Ureter (tissue), 1 donor: ENCODE data around the gene ZSCAN29. TPM values are rescaled to one million over a fixed set of nuclear protein-coding genes. Genes with fewer than 3 reads are reported as not detected.

ENCODE experiments used
- DNase-seq: peaks from one replicate; pipeline ENCODE4 v3.0.0-alpha.2; 2020; ENCODE audit warnings: low spot score
- total RNA-seq: library from RNA; stranded (reverse); gene quantifications from one replicate; pipeline ENCODE4 v1.2.4, GENCODE V29; 2023
- donor health status: DM: yes; HTN: yes; CAD: no.

ZSCAN29 gene
- total RNA-seq, 1 donor from 2014 or later: 27.3 TPM

- no peak for DNase-seq
These were observed 18.0 kb downstream of the ZSCAN29 start for GRCh38 chr15:43352693-43353382.

- DNase-seq: no peak
These were observed 23.7 kb downstream of the ZSCAN29 start for GRCh38 chr15:43347114-43347513.

- DNase-seq: no peak
These were observed 24.5 kb downstream of the ZSCAN29 start for GRCh38 chr15:43346305-43346704.

GRCh38 chr15:43330780-43331087 is 40.1 kb downstream of the ZSCAN29 start:
- no peak for DNase-seq

- DNase-seq: peak; percentile 94
These were observed 40.7 kb downstream of the ZSCAN29 start, which contains the start of gene LCMT2 for GRCh38 chr15:43329960-43330779. Gene LCMT2 (minus strand): TSS chr15:43330573. CDS start chr15:43330489, 84 bp downstream.

GRCh38 chr15:43329217-43329959 is 41.5 kb downstream of the ZSCAN29 start:
- no peak for DNase-seq

- DNase-seq: no peak
These were observed 45.7 kb downstream of the ZSCAN29 start for GRCh38 chr15:43325039-43325684.

- DNase-seq: no peak
These were observed 51.7 kb downstream of the ZSCAN29 start for GRCh38 chr15:43318990-43319771.

GRCh38 chr15:43317566-43318184 is 53.2 kb downstream of the ZSCAN29 start:
- DNase-seq: no peak

- no peak for DNase-seq
These were observed 53.9 kb downstream of the ZSCAN29 start for GRCh38 chr15:43316971-43317346.

GRCh38 chr15:43316016-43316970 is 54.5 kb downstream of the ZSCAN29 start:
- DNase-seq: no peak

GRCh38 chr15:43314171-43314570 is 56.7 kb downstream of the ZSCAN29 start:
- DNase-seq: no peak

- no peak for DNase-seq
These were observed 58.5 kb downstream of the ZSCAN29 start for GRCh38 chr15:43312378-43312777.

Other genes with a start within 250 kb of the ZSCAN29 start
- gene TMEM62, start 237.5 kb downstream of the ZSCAN29 start, total RNA-seq: 35.8 TPM
- gene CCNDBP1, start 185.6 kb downstream of the ZSCAN29 start, total RNA-seq: 55.2 TPM
- gene EPB42, start 150.0 kb downstream of the ZSCAN29 start, total RNA-seq: not detected
- 0.91 TPM for gene TGM5, start 104.1 kb downstream of the ZSCAN29 start, total RNA-seq
- not detected for gene TGM7, start 68.8 kb downstream of the ZSCAN29 start, total RNA-seq
- gene LCMT2, start 40.5 kb downstream of the ZSCAN29 start, total RNA-seq: 12.8 TPM
- 19.8 TPM for gene TUBGCP4, start 58 bp upstream of the ZSCAN29 start, total RNA-seq
- 73.0 TPM for gene TP53BP1, start 122.1 kb upstream of the ZSCAN29 start, total RNA-seq
- 16.4 TPM for gene MAP1A, start 146.6 kb upstream of the ZSCAN29 start, total RNA-seq
- 120 TPM for gene PPIP5K1, start 219.2 kb upstream of the ZSCAN29 start, total RNA-seq
- gene CKMT1B, start 223.0 kb upstream of the ZSCAN29 start, total RNA-seq: 28.6 TPM
- 1.4 TPM for gene STRC, start 247.8 kb upstream of the ZSCAN29 start, total RNA-seq